ENCODE measurements around the gene PXMP4.

DNA sequence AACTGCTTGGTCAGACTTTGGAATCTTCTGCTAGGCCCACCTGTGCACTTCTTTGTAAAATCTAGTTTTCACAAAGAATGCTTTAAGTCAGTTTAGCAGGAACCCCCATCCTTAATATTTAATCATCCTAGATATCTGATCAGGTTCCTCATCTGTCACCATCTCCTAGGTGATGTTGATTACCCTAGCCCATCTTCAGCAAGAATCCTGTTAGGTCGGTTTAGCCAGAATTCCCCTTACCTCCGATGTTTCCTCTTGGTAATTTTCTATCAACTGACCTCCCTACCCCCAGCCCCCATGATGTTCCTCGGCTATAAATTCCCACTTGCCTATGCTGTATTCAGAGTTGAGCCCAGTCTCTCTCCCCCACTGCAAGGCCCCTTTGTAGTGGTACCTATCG, 9.0 kb upstream of the PXMP4 start:
- TF ChIP-seq CTCF (IDR thresholded peaks at IDR 0.05; ENCODE audit: low read depth, low read length) (no peak), EZH2phosphoT487 (IDR thresholded peaks at IDR 0.05; ENCODE audit: low read depth) (no peak)

All from OCI-LY3 (cell line).